H1 (cell line): ENCODE data around the gene C22orf39. TPM values are rescaled to one million over a fixed set of nuclear protein-coding genes. Genes with fewer than 3 reads are reported as not detected.

Experiments used
- CTCF ChIA-PET: fragments of 300-600 bp; sonication (Branson Sonifier 250); formaldehyde crosslinking; loops from one replicate; lab custom pipeline; 2021; ENCODE audit not compliant: partially characterized antibody; lab: Charles Lee
- POLR2A ChIA-PET: fragments of 300-600 bp; sonication (Branson Sonifier 250); formaldehyde crosslinking; loops from one replicate; lab custom pipeline; 2021; ENCODE audit warnings: inconsistent platforms; ENCODE audit not compliant: partially characterized antibody; lab: Charles Lee
- DNase-seq, 2 experiments: peaks; one replicate each; pipeline versions ENCODE4 v3.0.0 to v3.0.0-alpha.2; 2010 to 2022; ENCODE audit warnings: low spot score in 2 of 2, low read depth in 1 of 2, mixed read lengths in 1 of 2
- FAIRE-seq: peaks from 2 replicates; lab custom pipeline; 2011; peaks lifted over from hg19 to GRCh38; lab: Jason Lieb, UNC
- H2AFZ ChIP-seq: 2 replicates; pipeline ENCODE4 v1.8.1; 2012; ENCODE audit warnings: low read length, inconsistent platforms
- H2AK5ac ChIP-seq: 2 replicates; pipeline ENCODE4 v1.6.1; 2013; ENCODE audit warnings: low read depth, low read length
- H2BK120ac ChIP-seq: replicated peaks from 2 replicates; pipeline ENCODE3; 2013; ENCODE audit warnings: low read depth, low read length, inconsistent platforms
- H2BK12ac ChIP-seq: 2 replicates; pipeline ENCODE4 v1.6.1; 2013; ENCODE audit warnings: low read depth, low read length
- H2BK15ac ChIP-seq: 2 replicates; pipeline ENCODE4 v1.6.1; 2013; ENCODE audit warnings: low read length
- H2BK20ac ChIP-seq: 2 replicates; pipeline ENCODE4 v1.6.1; 2013; ENCODE audit warnings: low read length
- H2BK5ac ChIP-seq: 2 replicates; pipeline ENCODE4 v1.6.1; 2013; ENCODE audit warnings: low read depth, low read length
- H3K14ac ChIP-seq: 2 replicates; pipeline ENCODE4 v1.6.1; 2013; ENCODE audit warnings: inconsistent platforms; ENCODE audit not compliant: insufficient read length
- H3K18ac ChIP-seq: 2 replicates; pipeline ENCODE4 v1.6.1; 2013; ENCODE audit warnings: low read length; ENCODE audit errors: extremely low read depth
- H3K23ac ChIP-seq: 2 replicates; pipeline ENCODE4 v1.6.1; 2013; ENCODE audit warnings: inconsistent platforms; ENCODE audit not compliant: insufficient read length
- H3K23me2 ChIP-seq: 2 replicates; pipeline ENCODE4 v1.6.1; 2013; ENCODE audit warnings: low read depth, low read length
- H3K27ac ChIP-seq: 2 replicates; pipeline ENCODE4 v1.6.1; 2011; ENCODE audit warnings: low read depth, low read length, inconsistent platforms
- H3K27me3 ChIP-seq, 4 experiments: replicated peaks in 1 of 4; 1 replicate in 1 of 4; 2 replicates in 3 of 4; pipeline versions ENCODE4 v1.6.1 to v1.8.1; 2011 to 2013; ENCODE audit warnings: low read length in 3 of 4, mild to moderate bottlenecking in 3 of 4, inconsistent platforms in 2 of 4, mixed read lengths in 2 of 4, moderate library complexity in 1 of 4; ENCODE audit not compliant: control insufficient read depth in 3 of 4, insufficient read depth in 3 of 4; ENCODE audit errors: extremely low read depth in 1 of 4
- H3K36me3 ChIP-seq, 4 experiments: 2 replicates each; pipeline versions ENCODE4 v1.6.1 to v1.8.1; 2011 to 2013; ENCODE audit warnings: mild to moderate bottlenecking in 4 of 4, low read length in 3 of 4, moderate library complexity in 2 of 4, control low read depth in 1 of 4, inconsistent platforms in 1 of 4; ENCODE audit not compliant: insufficient read depth in 4 of 4, control insufficient read depth in 2 of 4
- H3K4ac ChIP-seq: replicated peaks from 2 replicates; pipeline ENCODE3; 2013; ENCODE audit warnings: low read length, low read depth, mixed read lengths, inconsistent platforms; ENCODE audit not compliant: insufficient read length
- H3K4me1 ChIP-seq, 4 experiments: replicated peaks in 1 of 4; 1 replicate in 1 of 4; 2 replicates in 3 of 4; pipeline versions ENCODE4 v1.6.1 to v1.8.1; 2011 to 2013; ENCODE audit warnings: low read length in 3 of 4, inconsistent platforms in 2 of 4, mixed read lengths in 1 of 4; ENCODE audit not compliant: insufficient read depth in 4 of 4, control insufficient read depth in 3 of 4
- H3K4me2 ChIP-seq, 2 experiments: 2 replicates each; pipeline versions ENCODE4 v1.6.1 to v1.8.1; 2011 to 2013; ENCODE audit warnings: low read depth in 2 of 2, low read length in 2 of 2, control low read depth in 1 of 2, inconsistent platforms in 1 of 2, mild to moderate bottlenecking in 1 of 2; ENCODE audit not compliant: insufficient read depth in 1 of 2
- H3K4me3 ChIP-seq, 4 experiments: fragments of 200-600, 300-600 bp in 1 of 4; sonication (generic), shearing (Covaris generic), sonication (Bioruptor Twin) in 1 of 4; 2 replicates each; pipeline versions ENCODE4 v1.5.1 to v1.8.1; 2011 to 2016; ENCODE audit warnings: low read length in 4 of 4, low read depth in 3 of 4, control low read depth in 2 of 4, inconsistent platforms in 2 of 4, mild to moderate bottlenecking in 2 of 4, mixed read lengths in 1 of 4, moderate library complexity in 1 of 4; ENCODE audit not compliant: insufficient read depth in 2 of 4; ENCODE audit errors: extremely low read depth in 1 of 4
- H3K56ac ChIP-seq: replicated peaks from 2 replicates; pipeline ENCODE3; 2013; ENCODE audit warnings: low read depth, mild to moderate bottlenecking, mixed read lengths, low read length, inconsistent platforms; ENCODE audit not compliant: insufficient read length
- H3K79me1 ChIP-seq: 2 replicates; pipeline ENCODE4 v1.6.1; 2013; ENCODE audit warnings: low read depth, low read length, control low read depth
- H3K79me2 ChIP-seq, 2 experiments: 2 replicates each; pipeline versions ENCODE4 v1.6.1 to v1.8.1; 2012 to 2013; ENCODE audit warnings: low read length in 2 of 2, mild to moderate bottlenecking in 2 of 2, inconsistent platforms in 1 of 2; ENCODE audit not compliant: insufficient read depth in 2 of 2, control insufficient read depth in 1 of 2
- H3K9ac ChIP-seq, 4 experiments: replicated peaks in 1 of 4; 1 replicate in 1 of 4; 2 replicates in 3 of 4; pipeline versions ENCODE4 v1.6.1 to v1.8.1; 2011 to 2013; ENCODE audit warnings: low read depth in 3 of 4, low read length in 3 of 4, control low read depth in 2 of 4, mild to moderate bottlenecking in 2 of 4, moderate library complexity in 2 of 4, inconsistent platforms in 1 of 4; ENCODE audit errors: extremely low read depth in 1 of 4
- H3K9me3 ChIP-seq, 2 experiments: 2 replicates each; pipeline versions ENCODE4 v1.6.1 to v1.8.1; 2012 to 2013; ENCODE audit warnings: mild to moderate bottlenecking in 2 of 2, moderate library complexity in 2 of 2, control low read depth in 1 of 2, inconsistent platforms in 1 of 2, low read depth in 1 of 2, low read length in 1 of 2, mixed read lengths in 1 of 2; ENCODE audit not compliant: insufficient read depth in 2 of 2
- H4K20me1 ChIP-seq, 2 experiments: replicated peaks in 1 of 2; 2 replicates each; pipeline versions ENCODE3 to v1.8.1; 2011 to 2013; ENCODE audit warnings: inconsistent platforms in 2 of 2, low read length in 2 of 2, mild to moderate bottlenecking in 1 of 2; ENCODE audit not compliant: insufficient read depth in 2 of 2, control insufficient read depth in 1 of 2
- H4K5ac ChIP-seq: 2 replicates; pipeline ENCODE4 v1.6.1; 2013; ENCODE audit warnings: low read length, low read depth, mixed read lengths, inconsistent platforms; ENCODE audit not compliant: insufficient read length
- H4K8ac ChIP-seq: 2 replicates; pipeline ENCODE4 v1.8.0; 2013; ENCODE audit warnings: mild to moderate bottlenecking, moderate library complexity, low read length, inconsistent platforms; ENCODE audit not compliant: insufficient read depth; ENCODE audit errors: extremely low read depth
- H4K91ac ChIP-seq: replicated peaks from 2 replicates; pipeline ENCODE3; 2013; ENCODE audit warnings: low read length, mixed read lengths, inconsistent platforms; ENCODE audit not compliant: insufficient read length
- BCL11A ChIP-seq, 2 experiments: IDR thresholded peaks; one replicate each; pipeline ENCODE4 v1.6.1; 2011; ENCODE audit warnings: low read depth in 2 of 2, low read length in 2 of 2, mild to moderate bottlenecking in 2 of 2
- GABPA ChIP-seq: IDR thresholded peaks from 2 replicates; pipeline ENCODE4 v1.6.1; 2011; ENCODE audit warnings: mild to moderate bottlenecking, low read length, moderate library complexity, borderline replicate concordance; ENCODE audit not compliant: insufficient read depth
- KDM4A ChIP-seq: IDR thresholded peaks from one replicate; pipeline ENCODE4 v1.7.1; 2012; ENCODE audit warnings: low read depth, mild to moderate bottlenecking, moderate library complexity, low read length, inconsistent platforms; ENCODE audit not compliant: severe bottlenecking
- MAFK ChIP-seq: IDR thresholded peaks from 2 replicates; pipeline ENCODE4 v1.6.1; 2012; ENCODE audit warnings: low read depth, mild to moderate bottlenecking, improper control_type of control experiment, low read length
- RFX5 ChIP-seq: IDR thresholded peaks from 2 replicates; pipeline ENCODE4 v1.6.1; 2011; ENCODE audit warnings: low read depth, low read length, improper control_type of control experiment, borderline replicate concordance
- SIRT6 ChIP-seq: IDR thresholded peaks from one replicate; pipeline ENCODE4 v1.7.1; 2012; ENCODE audit warnings: low read length, inconsistent platforms
- SP4 ChIP-seq: IDR thresholded peaks from 2 replicates; pipeline ENCODE4 v1.6.1; 2012; ENCODE audit warnings: low read length, inconsistent platforms
- SUZ12 ChIP-seq: fragments of 200-600 bp; sonication (generic); IDR thresholded peaks from 2 replicates; pipeline ENCODE4 v1.6.1; 2012; ENCODE audit warnings: mild to moderate bottlenecking, inconsistent platforms, low read length, moderate library complexity, mixed read lengths
- TAF7 ChIP-seq: optimal IDR thresholded peaks from 2 replicates; pipeline ENCODE3; 2011; ENCODE audit warnings: low read depth, mild to moderate bottlenecking, inconsistent platforms, low read length, moderate library complexity, borderline replicate concordance
- TBP ChIP-seq: IDR thresholded peaks from 2 replicates; pipeline ENCODE4 v1.6.1; 2011; ENCODE audit warnings: low read depth, low read length, improper control_type of control experiment
- TEAD4 ChIP-seq: IDR thresholded peaks from 2 replicates; pipeline ENCODE4 v1.6.1; 2012; ENCODE audit warnings: low read depth, low read length, inconsistent platforms, mixed read lengths
- ZNF274 ChIP-seq: IDR thresholded peaks from 2 replicates; pipeline ENCODE4 v1.7.0; 2012; ENCODE audit warnings: low read length, borderline replicate concordance; ENCODE audit errors: extremely low read depth
- WGBS, 2 experiments: shearing (Covaris generic) in 1 of 2; methylation state at CpG; one replicate each; pipeline versions ENCODE4 v1.1.6 to v1.1.7; 2013 to 2015; ENCODE audit warnings: low lambda C conversion rate in 2 of 2, mixed read lengths in 2 of 2, inconsistent platforms in 1 of 2, low coverage in 1 of 2, missing lambda C conversion rate in 1 of 2; ENCODE audit not compliant: insufficient replicate concordance in 2 of 2, insufficient coverage in 1 of 2, insufficient read length in 1 of 2; ENCODE audit errors: extremely low coverage in 1 of 2, missing lambda C conversion rate in 1 of 2; 5-methylcytosine and 5-hydroxymethylcytosine counted together
- polyA plus RNA-seq, 7 experiments: library from polyadenylated mRNA; depleted of rRNA in 3 of 7; stranded (reverse) in 5 of 7; unstranded in 2 of 7; fragments of >200 nt in 5 of 7; fragments of 200-250 nt in 2 of 7; gene quantifications; 1 replicate in 5 of 7; 2 replicates in 1 of 7; 4 replicates in 1 of 7; pipeline versions ENCODE4 v1.2.1 to v1.2.3, GENCODE V29; 2011 to 2013; ENCODE audit warnings: missing spikeins in 2 of 7, mixed read lengths in 2 of 7
- total RNA-seq: library from RNA; stranded (reverse); fragmentation: NEBNext Ultra II Directional; extraction: Animal tissue kit (Norgen Biotek cat#: 25700); gene quantifications from 2 replicates; pipeline ENCODE4 v1.2.1, GENCODE V29; 2021

C22orf39 gene
- total and polyA plus RNA-seq, 2 of the 8 experiments (the other 6 are each of a cell fraction or from before 2014, with no cell fraction given): 22.7 to 27.7 TPM

GRCh38 chr22:19455585-19456370, 8.3 kb upstream of the C22orf39 start:
- H2BK15ac ChIP-seq: no peak overlapping the region
- FAIRE-seq (no peak), DNase-seq (no peak)
- POLR2A ChIA-PET: interaction anchor here (0.6 to 1.6 kb wide), 4 partner anchors 9 to 61 kb away, joined by 3 to 7 read pairs (median 4); partner anchors contain the start of gene CDC45
- H4K20me1 ChIP-seq: peaks cover 0 to 8% of the 10 kb centered on the region in 2 experiments
- no peak overlapping the region for H4K5ac ChIP-seq
- H3K9ac ChIP-seq: no peak overlapping the region
- H3K27me3 ChIP-seq: no peaks in the 10 kb centered on the region
- H4K91ac ChIP-seq: no peak overlapping the region
- H2AFZ ChIP-seq: no peak overlapping the region
- H2BK120ac ChIP-seq: no peak overlapping the region
- peaks cover 9 to 69% (median 42%) of the 10 kb centered on the region in 4 experiments for H3K36me3 ChIP-seq
- H3K27ac ChIP-seq: no peak overlapping the region
- 79% methylated on average over 4 of the region's 4 CpGs; no CpG with 5 or more reads in 1 of the 2 experiments for WGBS, 2 experiments
- H3K4me1 ChIP-seq: no peaks in the 10 kb centered on the region
- no peak overlapping the region for H3K23ac ChIP-seq
- no peak overlapping the region for H3K4me3 ChIP-seq
- H4K8ac ChIP-seq: no peak overlapping the region
- H3K23me2 ChIP-seq: no peaks in the 10 kb centered on the region
- H3K14ac ChIP-seq: no peak overlapping the region
- H3K4me2 ChIP-seq: no peak overlapping the region
- CTCF ChIA-PET: interaction anchor here (1.3 to 4.7 kb wide), 2 partner anchors 18 to 176 kb away, joined by 4 to 19 read pairs; no protein-coding TSS in a partner anchor
- no peak overlapping the region for H2BK5ac ChIP-seq
- no peak overlapping the region for H3K56ac ChIP-seq
- no peaks in the 10 kb centered on the region for H3K9me3 ChIP-seq
- H3K79me2 ChIP-seq: no peaks in the 10 kb centered on the region
- no peak overlapping the region for H2BK20ac ChIP-seq
- no peak overlapping the region for H3K4ac ChIP-seq
- no peaks in the 10 kb centered on the region; the same call in 1 of the 2 replicates for H3K79me1 ChIP-seq
- H2AK5ac ChIP-seq: no peak overlapping the region
- no peak overlapping the region for H2BK12ac ChIP-seq
- H3K18ac ChIP-seq: no peak overlapping the region
- TF ChIP-seq TAF7: no peak
- no peak for TF ChIP-seq TBP
- no peak for TF ChIP-seq TEAD4
- no peak for TF ChIP-seq SP4
- no peak for TF ChIP-seq BCL11A (IDR thresholded peaks at IDR 0.05; ENCODE audit: low read depth in 2 of 2, low read length in 2 of 2)
- TF ChIP-seq ZNF274: no peak
- TF ChIP-seq KDM4A: no peak
- TF ChIP-seq RFX5: no peak
- TF ChIP-seq GABPA: no peak
- TF ChIP-seq SUZ12: no peak
- TF ChIP-seq SIRT6: no peak
- TF ChIP-seq MAFK: no peak
